SH-SY5Y (cell line): ENCODE measurements around the gene TMED3.

ENCODE experiments used
- GATA2 ChIP-seq: IDR thresholded peaks from 2 replicates; pipeline ENCODE4 v1.6.1; 2011; ENCODE audit warnings: mild to moderate bottlenecking, low read depth, low read length
- GATA3 ChIP-seq: IDR thresholded peaks from 2 replicates; pipeline ENCODE4 v1.6.1; 2011; ENCODE audit warnings: low read depth, mild to moderate bottlenecking, low read length, moderate library complexity

Gene TMED3

DNA sequence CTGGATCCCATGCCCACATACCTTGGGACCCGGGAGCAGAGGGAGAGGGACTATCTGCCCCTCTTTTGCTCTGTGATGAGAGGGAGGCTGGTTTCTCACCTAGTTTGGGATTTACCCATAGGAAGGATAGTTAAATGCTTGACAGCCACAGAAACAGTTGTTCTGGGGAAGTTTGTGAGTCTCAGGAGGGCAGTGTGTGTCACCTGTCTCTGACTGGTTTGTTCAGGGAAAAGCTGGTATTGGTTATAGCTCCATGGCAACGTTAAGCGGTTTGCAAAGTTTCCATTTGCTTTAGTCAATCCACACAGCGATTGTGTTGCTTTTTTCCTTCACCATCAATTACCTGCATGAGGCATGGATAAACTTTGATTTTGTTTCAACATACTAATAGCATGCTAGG, 3.7 kb upstream of the TMED3 start:
- TF ChIP-seq GATA3: no peak
- no peak for TF ChIP-seq GATA2

DNA sequence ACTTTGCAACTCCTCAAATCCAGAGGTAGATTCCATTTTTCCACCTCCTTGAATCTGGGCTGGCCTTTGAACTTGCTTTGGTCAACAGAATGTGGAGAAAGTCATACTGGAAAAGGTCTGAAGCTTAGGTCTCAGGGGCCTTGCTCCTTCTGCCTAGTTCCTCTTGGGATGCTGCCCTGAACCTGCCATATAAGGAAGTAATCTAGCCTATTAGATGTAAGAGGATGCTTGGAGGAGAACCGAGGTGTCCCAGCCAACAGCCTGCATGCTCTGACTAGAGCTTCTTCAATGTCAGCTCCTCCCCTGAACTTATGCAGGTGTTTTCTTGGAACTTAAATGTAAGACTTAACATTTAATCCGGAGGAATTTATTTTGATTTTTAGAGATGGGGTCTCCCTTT, 2.0 kb upstream of the TMED3 start:
- no peak for TF ChIP-seq GATA2
- no peak for TF ChIP-seq GATA3

DNA sequence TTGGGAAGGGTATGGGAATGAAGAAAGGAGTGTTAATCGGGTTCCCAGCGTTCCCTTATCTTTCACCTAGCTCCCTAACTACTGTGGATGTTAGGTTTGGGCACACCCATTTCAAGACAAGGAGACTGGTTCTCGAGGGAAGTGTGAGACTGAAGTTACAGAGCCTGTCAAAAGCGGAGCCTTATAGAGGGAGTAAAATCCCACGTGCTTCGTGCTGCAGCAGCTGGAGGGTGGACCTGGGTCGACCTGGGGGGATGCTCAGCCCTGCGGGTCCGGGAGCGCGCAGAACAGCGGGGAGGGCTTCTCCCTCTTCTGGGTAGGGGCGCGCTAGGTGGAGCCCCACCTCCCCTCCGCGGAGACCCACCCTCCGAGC, 314 bp upstream of the TMED3 start:
- TF ChIP-seq GATA3 (no peak), GATA2 (no peak)

DNA sequence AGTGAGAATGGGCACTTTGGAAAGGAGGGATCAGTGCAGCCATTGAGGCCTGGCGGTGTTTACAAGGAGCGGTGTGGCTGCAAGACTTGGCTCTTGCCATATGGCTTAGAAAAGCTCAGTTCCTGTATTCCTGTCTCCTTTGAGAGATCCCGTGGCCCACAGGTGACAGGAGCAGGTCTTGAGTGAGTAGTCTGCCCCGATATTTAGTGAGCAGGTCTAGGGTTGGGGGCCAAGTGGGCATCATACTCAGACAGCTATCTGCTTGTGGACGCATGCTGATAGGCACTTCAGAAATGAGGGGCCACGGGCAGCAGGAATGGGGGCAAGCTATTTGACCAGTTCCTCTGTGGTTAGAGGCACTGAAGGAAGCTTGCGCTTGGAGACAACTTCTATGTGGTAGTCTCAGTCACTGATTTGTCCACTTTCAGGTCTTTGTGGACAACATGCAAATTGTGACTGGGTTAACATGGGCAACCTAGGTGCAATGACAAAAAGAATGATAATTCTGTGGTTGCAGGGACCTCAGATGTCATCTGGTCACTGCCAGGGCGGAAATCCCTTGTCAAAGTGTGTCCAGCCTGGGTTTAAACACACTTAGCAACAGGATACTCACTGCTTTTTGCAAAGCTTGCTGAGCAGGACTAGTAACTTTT, 1.1 kb downstream of the TMED3 start:
- TF ChIP-seq GATA2: no peak
- TF ChIP-seq GATA3: no peak

DNA sequence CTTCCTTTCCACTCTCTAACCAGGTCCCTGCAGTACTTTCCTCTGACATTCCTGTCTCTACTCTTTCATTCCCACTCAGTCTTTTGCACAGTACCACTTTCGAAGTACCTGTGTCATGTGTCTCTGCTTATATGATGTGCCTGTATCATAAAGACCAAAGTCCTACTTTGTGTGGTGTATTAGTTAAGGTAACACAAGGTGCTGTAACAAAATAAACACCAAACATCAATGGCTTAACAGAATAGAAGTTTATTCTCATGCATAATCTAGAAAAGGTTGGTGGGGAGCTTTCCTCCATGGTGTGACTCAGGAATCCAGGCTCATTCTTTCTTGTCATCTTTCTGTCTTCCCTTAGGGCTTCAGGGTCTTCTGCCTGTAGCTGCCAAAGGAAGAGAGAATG, 3.3 kb downstream of the TMED3 start:
- TF ChIP-seq GATA3 (no peak), GATA2 (no peak)

DNA sequence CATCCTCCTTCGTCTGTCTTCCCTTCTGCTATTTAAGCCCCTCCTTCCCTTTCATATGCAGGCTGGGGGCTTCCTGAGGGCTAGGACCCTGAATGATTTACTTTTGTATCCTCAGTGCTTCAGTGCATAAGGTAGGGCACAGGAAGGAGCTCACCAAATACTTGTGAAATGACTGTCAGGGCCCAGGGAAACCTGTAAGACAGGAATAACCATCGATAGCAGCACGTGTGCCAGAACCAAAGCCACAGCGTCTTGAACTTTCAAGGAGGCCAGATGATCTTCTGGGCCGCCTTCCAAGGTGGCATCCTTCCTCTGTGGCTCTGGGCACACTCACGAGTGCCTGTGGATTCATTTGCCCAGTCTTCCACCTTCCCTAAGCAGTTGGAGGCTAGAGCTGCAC, 3.9 kb downstream of the TMED3 start:
- TF ChIP-seq GATA2 (no peak), GATA3 (no peak)

DNA sequence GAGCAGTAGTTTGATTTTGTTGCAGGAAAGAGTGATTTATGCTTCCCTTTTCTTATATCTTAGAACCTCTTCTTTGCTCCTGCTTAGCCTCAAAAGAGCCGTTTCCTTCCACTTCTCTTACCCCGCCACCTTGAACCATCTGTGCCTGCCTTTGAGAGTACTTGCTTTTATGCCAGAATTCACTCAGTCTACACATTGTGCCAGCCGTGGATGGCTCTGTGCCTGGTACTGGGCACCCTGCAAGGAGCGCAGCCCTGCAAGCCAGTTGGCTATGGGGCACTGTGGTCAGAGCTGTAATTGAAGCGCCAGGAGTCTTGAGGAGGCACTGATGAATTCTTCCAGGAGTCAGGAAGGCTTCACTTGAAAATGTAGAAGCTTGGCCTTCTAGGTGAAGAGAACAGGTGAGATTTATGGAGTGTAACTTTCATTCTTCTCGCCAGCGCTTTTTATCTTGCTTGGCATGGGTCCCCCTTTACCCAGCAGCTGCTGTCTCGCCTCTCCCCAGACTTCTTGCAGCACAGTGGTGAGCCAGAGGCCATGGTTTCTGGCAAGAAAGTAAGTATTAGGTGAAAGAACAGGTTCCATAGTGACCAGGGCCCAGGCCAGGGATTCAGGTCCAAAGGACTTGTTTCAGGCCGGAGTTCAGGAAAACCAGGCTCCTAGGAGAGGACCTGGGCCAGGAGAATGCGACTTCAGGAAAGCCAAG, 4.9 kb downstream of the TMED3 start:
- TF ChIP-seq GATA2 (no peak), GATA3 (no peak)

DNA sequence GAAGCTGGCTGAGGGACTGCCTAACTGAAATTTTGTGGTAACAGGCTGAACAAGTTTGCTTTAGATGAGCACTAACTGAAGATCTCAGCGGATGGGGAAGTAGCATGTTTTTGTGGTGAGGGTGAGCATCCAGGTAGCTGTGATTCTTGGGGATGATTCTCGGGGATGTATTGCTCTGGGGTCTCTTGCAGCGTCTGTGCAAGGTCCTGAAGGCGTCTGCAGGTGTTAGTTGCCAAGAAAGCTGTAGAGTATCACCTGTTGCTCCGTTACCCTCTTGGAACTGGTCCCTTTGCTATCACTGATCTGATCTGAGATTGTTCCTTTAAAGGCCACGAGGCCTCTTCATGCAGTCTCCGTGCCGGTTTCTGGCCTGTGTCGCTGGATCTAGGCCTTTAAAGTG, 6.0 kb downstream of the TMED3 start:
- TF ChIP-seq GATA2: no peak
- TF ChIP-seq GATA3: no peak

DNA sequence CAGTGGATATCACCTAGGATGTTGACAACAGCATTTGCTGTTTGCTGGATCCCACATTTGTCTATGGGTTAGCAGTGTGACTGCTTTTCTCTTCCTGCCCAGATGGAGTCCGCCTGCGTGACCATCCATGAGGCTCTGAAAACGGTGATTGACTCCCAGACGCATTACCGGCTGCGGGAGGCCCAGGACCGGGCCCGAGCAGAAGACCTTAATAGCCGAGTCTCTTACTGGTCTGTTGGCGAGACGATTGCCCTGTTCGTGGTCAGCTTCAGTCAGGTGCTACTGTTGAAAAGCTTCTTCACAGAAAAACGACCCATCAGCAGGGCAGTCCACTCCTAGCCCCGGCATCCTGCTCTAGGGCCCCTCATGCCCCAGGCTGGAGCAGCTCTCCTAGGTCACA, 11.0 kb downstream of the TMED3 start:
- no peak for TF ChIP-seq GATA3
- TF ChIP-seq GATA2: no peak

DNA sequence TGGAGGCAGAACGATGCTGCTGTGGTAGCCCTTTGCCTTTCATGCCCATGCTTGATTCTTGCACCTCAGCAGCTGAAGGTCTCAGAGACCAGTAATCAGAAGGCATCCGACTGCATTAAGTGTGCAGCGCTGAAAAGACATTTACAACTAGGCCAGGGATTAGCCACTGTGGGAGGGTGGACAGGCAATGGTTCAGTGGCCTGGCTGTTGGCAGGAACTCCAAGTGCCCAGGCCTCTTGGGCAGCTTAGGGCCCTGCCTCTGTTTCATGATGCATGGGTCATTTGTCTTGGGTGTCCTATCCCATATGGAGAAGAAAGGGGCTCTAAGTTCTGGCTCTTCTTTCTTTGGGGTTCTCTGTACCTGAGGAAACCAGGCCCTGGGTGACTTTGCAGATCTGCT, 11.4 kb downstream of the TMED3 start:
- TF ChIP-seq GATA2: no peak
- TF ChIP-seq GATA3: no peak

DNA sequence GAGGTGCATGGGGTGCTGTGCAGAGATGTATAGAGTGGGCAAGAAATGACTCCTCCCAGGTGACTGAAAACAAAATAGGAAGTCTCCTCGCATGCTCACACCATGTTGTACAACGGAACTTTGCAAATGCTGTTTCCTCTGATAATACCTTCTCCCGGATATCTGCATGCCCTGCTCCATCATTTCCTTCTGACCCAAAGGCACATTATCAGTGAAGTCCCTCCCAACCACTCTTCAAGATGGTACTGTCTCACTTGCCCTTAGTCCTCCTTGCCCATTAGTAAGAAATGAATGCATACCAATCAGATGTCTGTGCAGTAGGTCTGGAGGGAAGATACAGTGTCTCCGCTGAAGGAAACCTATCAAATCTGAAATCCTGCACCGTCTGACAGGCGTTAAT, 12.0 kb downstream of the TMED3 start:
- TF ChIP-seq GATA2 (no peak), GATA3 (no peak)

DNA sequence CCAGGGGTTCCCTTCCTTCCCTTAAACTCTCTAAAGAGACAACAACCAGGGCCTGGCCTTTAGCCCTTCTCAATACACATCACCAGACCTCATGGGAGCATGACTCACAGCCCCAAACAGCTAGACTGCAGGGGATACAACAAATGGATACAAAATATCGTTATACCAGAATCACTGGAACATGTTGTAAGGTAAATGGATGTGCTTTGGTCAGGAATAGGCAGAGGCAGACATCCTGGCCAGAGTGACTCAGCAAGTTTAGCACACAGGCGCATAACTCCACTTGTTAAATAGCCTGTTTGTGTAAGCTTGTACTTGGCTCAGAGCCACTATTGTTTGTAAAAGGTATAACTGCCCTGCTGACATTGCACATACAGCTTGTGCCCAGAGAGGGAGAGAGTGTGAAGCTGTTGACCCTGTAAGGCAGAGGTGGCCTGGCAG, 18.3 kb downstream of the TMED3 start:
- no peak for TF ChIP-seq GATA2

DNA sequence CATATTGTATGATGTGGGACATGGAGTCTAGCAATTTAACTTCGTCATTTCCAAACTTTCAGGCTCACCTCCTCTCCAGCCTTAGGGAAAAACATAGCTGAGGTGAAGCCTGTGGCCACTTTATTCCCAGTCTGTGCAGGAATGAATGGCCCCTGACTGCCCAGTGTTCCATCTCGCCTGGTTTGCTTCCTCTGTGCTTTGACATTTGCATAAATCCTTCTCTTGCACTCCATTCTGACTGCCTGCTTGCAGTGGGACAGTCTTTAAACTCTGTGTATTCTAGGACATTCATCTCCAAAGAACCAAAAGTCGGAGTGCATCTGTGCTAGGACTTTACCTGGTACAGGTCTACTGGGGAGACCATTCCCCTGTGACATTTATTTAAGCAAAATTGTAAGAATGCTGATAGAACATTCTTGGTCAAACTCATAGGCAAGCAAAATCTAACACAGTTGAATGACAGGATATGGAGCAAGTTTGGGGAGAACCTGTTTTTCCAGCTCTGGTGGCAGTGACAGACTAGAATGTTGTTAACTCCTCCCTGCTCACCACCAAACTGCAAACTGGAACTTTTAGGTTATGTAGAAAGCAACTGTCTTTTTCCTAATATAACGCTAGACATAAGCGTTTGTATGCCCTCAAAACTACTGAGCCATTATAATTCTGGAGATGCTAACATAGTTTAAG, 22.1 kb downstream of the TMED3 start:
- TF ChIP-seq GATA2 (no peak), GATA3 (no peak)

DNA sequence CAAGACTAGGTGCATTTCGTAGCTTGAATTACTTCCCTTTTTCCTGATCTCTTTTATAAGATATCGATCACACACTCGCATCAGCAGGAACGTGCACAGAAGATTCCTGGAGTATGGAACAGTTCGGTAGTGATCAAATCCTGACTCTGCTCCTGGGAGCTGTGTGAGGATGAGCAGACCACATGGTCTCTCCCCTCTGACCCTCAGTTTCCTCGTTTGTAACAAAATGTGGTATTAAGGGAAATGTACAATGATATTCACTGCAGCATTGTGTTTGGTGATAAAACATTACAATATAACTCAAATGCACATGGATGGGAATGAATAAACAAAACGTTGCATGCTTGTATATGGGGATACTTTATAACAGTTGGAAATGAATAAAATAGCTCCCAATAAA, 26.7 kb downstream of the TMED3 start:
- TF ChIP-seq GATA2: no peak
- no peak for TF ChIP-seq GATA3

DNA sequence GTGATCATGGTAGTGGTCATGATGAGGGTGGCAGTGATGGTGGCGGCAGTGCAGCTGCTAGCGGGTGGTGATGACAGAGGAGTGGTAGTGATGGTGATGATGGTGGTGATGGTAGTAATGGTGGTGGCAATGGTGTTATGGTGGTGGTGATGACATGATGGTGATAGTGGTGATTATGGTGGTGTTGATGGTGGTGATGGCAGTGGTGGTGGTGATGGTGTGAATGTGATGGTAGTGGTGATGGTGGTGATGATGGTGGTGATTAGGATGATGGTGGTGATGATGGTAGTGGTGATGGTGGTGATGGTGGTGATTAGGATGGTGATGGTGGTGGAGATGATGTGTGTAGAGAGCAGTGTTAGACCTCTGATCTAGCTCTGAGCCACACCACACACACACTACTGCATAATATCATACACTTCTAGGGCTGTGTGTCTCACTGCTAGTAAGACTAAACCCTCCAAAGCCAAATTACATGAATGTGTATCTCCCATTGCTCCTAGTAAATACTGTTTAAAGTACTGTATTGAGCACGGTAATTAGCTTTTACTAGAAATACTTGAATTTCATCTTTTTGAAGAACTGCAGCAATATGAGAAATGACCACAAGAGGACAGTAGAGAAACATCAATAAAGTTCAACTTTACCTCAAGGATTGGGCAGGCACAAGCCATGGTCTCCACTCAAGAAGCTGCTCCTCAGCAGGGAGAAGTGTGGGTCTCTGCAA, 28.8 kb downstream of the TMED3 start:
- TF ChIP-seq GATA3: no peak
- no peak for TF ChIP-seq GATA2

DNA sequence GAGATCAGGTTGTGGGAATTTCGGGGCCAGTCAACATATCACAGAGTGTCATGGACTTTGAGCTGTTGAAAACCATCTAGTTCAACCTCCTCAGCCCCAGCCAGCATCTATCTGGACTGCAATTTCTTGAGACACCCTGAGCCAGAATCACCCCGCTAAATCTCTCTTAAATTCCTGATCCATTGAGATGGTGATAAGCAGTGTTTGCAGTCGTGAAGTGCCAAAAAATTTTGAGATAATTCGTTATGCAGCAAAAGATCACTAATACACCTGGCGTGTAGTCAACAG, 29.3 kb downstream of the TMED3 start:
- no peak for TF ChIP-seq GATA3
- no peak for TF ChIP-seq GATA2
